ENCODE data around the gene ZMYND11.

Gene ZMYND11

DNA sequence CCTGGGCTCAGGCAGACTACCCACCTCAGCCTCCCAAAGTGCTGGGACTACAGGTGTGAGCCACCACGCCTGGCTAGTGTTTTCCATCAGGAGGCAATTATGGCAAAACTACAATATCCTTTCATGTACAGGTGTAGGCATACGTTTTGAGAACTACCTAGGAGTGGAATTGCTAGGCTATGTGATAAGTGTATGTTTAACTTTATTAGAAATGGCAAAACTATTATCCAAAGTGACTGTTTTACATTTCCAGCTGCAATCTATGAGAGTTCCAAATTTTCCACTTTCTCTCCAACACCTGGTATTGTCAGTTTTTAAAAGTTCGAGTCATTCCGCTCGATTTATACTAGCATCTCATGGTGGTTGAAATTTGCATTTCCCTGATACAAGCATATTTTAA lies 59.0 kb downstream of the ZMYND11 start:
- H3K27me3 Mint-ChIP-seq = no peaks in the 10 kb centered on the region
- no peak overlapping the region for H3K4me3 Mint-ChIP-seq
- peaks cover 17% of the 10 kb centered on the region for H3K36me3 Mint-ChIP-seq (ENCODE audit: low read depth)
- H3K27ac Mint-ChIP-seq = no peak overlapping the region
- DNase-seq = no peak
- H3K4me1 Mint-ChIP-seq = no peaks in the 10 kb centered on the region
- no peak for ATAC-seq
- no peaks in the 10 kb centered on the region for H3K9me3 Mint-ChIP-seq

DNA sequence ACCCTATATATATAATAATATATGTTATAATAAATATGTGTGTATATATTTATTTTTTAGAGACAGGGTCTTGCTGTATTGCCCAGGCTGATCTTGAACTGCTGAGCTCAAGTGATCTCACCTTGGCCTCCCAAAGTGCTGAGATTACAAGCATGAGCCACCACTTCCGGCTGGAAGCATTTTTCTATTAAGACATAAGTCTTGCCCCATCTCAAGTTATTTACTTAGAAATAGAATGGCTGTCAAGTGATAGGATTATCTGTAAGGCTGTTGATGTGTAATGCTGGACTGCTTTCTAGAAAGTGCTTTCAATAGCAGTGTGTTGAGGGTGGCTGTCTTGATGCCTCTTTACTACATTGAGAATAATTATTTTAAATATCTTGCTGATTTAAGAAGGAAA lies 65.2 kb downstream of the ZMYND11 start:
- ATAC-seq (no peak), DNase-seq (no peak)
- Mint-ChIP-seq H3K4me1 (peaks cover 19% of the 10 kb centered on the region), H3K4me3 (no peak overlapping the region), H3K9me3 (no peaks in the 10 kb centered on the region), H3K36me3 (ENCODE audit: low read depth) (peaks cover 6% of the 10 kb centered on the region), H3K27me3 (no peaks in the 10 kb centered on the region), H3K27ac (no peak overlapping the region)

GRCh38 chr10:201328-201771 lies 66.1 kb downstream of the ZMYND11 start:
- Mint-ChIP-seq H3K36me3 (ENCODE audit: low read depth) (peaks cover 11% of the 10 kb centered on the region), H3K4me3 (no peak overlapping the region), H3K9me3 (no peaks in the 10 kb centered on the region), H3K27ac (no peak overlapping the region), H3K27me3 (no peaks in the 10 kb centered on the region), H3K4me1 (peaks cover 19% of the 10 kb centered on the region)
- DNase-seq (no peak), ATAC-seq (peak; percentile 36)

- DNase-seq (no peak), ATAC-seq (no peak)
- H3K27ac Mint-ChIP-seq = no peak overlapping the region
- H3K36me3 Mint-ChIP-seq (ENCODE audit: low read depth) = peaks cover 18% of the 10 kb centered on the region
- H3K27me3 Mint-ChIP-seq = no peaks in the 10 kb centered on the region
- peaks cover 2% of the 10 kb centered on the region for H3K4me1 Mint-ChIP-seq
- no peak overlapping the region for H3K4me3 Mint-ChIP-seq
- no peaks in the 10 kb centered on the region for H3K9me3 Mint-ChIP-seq
These were observed 73.4 kb downstream of the ZMYND11 start for GRCh38 chr10:208616-209015.

DNA sequence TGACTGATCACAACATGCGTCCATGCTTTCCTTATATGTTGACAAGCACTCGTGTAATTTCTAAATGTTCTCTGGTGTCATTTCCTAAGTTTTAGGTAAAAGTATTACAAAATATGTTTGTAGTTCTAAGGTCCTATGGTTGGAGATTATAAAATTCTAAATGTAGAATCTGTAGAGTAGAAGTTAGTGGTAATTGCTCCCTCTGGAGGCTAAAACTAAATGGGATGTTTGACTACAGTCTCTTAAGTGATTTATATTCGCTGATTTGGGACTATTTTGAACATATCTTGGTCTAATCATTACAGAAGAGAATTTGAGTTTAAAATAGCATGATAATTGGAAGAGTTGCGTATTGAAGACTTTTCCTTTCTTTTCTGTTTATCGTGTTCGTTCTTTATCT lies 74.1 kb downstream of the ZMYND11 start:
- Mint-ChIP-seq H3K9me3 (no peaks in the 10 kb centered on the region), H3K36me3 (ENCODE audit: low read depth) (peaks cover 18% of the 10 kb centered on the region), H3K4me3 (no peak overlapping the region), H3K27me3 (no peaks in the 10 kb centered on the region), H3K4me1 (no peaks in the 10 kb centered on the region), H3K27ac (no peak overlapping the region)
- DNase-seq (no peak), ATAC-seq (no peak)

- Mint-ChIP-seq H3K9me3 (no peaks in the 10 kb centered on the region), H3K4me3 (no peak overlapping the region), H3K4me1 (no peaks in the 10 kb centered on the region), H3K27ac (no peak overlapping the region), H3K27me3 (no peaks in the 10 kb centered on the region), H3K36me3 (ENCODE audit: low read depth) (peaks cover 17% of the 10 kb centered on the region)
- ATAC-seq (no peak), DNase-seq (no peak)
These were observed 75.0 kb downstream of the ZMYND11 start for GRCh38 chr10:210297-210696.

- Mint-ChIP-seq H3K27ac (no peak overlapping the region), H3K27me3 (no peaks in the 10 kb centered on the region), H3K36me3 (ENCODE audit: low read depth) (peaks cover 3% of the 10 kb centered on the region), H3K4me1 (peaks cover 11% of the 10 kb centered on the region), H3K9me3 (no peaks in the 10 kb centered on the region), H3K4me3 (no peak overlapping the region)
- no peak for ATAC-seq
- DNase-seq = no peak
These were observed 80.2 kb downstream of the ZMYND11 start for GRCh38 chr10:215444-215843.

GRCh38 chr10:218798-219197 lies 83.5 kb downstream of the ZMYND11 start:
- Mint-ChIP-seq H3K4me3 (no peak overlapping the region), H3K9me3 (no peaks in the 10 kb centered on the region), H3K4me1 (peaks cover 20% of the 10 kb centered on the region), H3K36me3 (ENCODE audit: low read depth) (peaks cover 14% of the 10 kb centered on the region), H3K27ac (no peak overlapping the region), H3K27me3 (no peaks in the 10 kb centered on the region)
- DNase-seq (no peak), ATAC-seq (no peak)

DNA sequence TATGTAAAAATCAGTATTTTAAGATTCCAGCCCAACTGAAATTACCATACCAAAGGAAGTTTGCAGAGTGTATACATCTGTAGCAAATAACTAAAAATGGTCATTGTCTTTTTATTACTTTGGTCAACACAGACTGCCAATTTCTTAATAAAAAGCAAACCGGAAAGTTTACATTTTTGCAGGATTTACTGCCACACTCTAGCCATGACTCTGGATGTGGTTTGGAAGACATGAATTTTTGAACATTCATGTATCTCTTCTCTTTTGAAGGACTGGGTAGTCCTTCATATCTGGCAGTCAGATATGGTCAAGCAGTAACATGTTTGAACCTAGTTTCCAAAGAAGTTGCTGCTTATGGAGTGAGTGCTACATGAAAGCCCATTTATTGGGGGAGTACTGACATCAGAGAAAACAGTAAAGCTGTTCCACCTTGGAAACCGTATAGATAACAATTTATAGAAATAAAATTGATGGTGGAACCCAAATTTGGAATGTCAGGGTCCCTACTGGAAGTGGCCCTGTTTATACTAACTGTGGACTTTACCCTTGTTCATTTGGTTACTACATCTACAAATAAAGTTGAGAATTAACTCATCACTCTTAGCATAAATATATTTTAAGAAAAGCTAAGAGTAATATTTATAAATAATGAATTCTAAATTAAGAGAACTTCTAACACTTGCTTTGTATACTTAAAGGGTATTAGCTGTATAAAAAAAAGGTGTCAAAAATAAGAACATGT lies 84.6 kb downstream of the ZMYND11 start:
- no peak overlapping the region for H3K4me3 Mint-ChIP-seq
- ATAC-seq (no peak), DNase-seq (no peak)

GRCh38 chr10:224571-224970 lies 89.3 kb downstream of the ZMYND11 start:
- peaks cover 17% of the 10 kb centered on the region for H3K36me3 Mint-ChIP-seq (ENCODE audit: low read depth)
- no peak for DNase-seq
- H3K9me3 Mint-ChIP-seq = no peaks in the 10 kb centered on the region
- no peak for ATAC-seq
- H3K4me1 Mint-ChIP-seq = peaks cover 17% of the 10 kb centered on the region
- no peaks in the 10 kb centered on the region for H3K27me3 Mint-ChIP-seq
- H3K4me3 Mint-ChIP-seq = no peak overlapping the region
- no peak overlapping the region for H3K27ac Mint-ChIP-seq

More for the DNA sequence above, 84.6 kb downstream of the ZMYND11 start:
- Mint-ChIP-seq H3K4me1 (peaks cover 20% of the 10 kb centered on the region), H3K9me3 (no peaks in the 10 kb centered on the region), H3K27ac (no peak overlapping the region), H3K36me3 (ENCODE audit: low read depth) (peaks cover 14% of the 10 kb centered on the region), H3K27me3 (no peaks in the 10 kb centered on the region)

- Mint-ChIP-seq H3K4me3 (no peak overlapping the region), H3K9me3 (no peaks in the 10 kb centered on the region), H3K4me1 (peaks cover 6% of the 10 kb centered on the region), H3K36me3 (ENCODE audit: low read depth) (peaks cover 16% of the 10 kb centered on the region), H3K27ac (no peak overlapping the region), H3K27me3 (no peaks in the 10 kb centered on the region)
- DNase-seq (no peak), ATAC-seq (no peak)
These were observed 90.8 kb downstream of the ZMYND11 start for GRCh38 chr10:226018-226417.

GRCh38 chr10:227014-227413 lies 91.8 kb downstream of the ZMYND11 start:
- Mint-ChIP-seq H3K36me3 (ENCODE audit: low read depth) (peaks cover 9% of the 10 kb centered on the region), H3K27ac (no peak overlapping the region), H3K4me1 (peaks cover 3% of the 10 kb centered on the region), H3K9me3 (no peaks in the 10 kb centered on the region), H3K27me3 (no peaks in the 10 kb centered on the region), H3K4me3 (no peak overlapping the region)
- no peak for DNase-seq
- no peak for ATAC-seq

DNA sequence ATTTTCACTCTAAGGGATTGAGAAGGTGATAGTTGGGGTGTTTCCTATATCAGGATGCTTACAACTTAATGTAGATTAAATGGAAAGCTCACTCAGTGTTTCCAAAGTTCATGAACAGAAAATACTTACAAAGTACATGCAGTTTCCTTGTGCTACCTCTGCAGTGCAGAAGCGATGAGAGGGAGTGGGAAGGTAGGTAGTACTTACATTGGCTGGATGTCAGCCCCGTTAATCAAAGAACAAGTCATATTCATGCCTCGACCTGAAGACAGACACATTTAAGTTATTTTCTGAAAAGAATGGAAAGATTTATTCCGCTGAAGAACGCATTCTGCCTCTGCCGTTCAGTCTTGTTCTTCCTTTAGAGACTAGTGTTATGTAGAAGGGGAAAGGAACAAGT lies 93.1 kb downstream of the ZMYND11 start:
- Mint-ChIP-seq H3K27me3 (no peaks in the 10 kb centered on the region), H3K36me3 (ENCODE audit: low read depth) (peaks cover 6% of the 10 kb centered on the region), H3K27ac (no peak overlapping the region), H3K9me3 (no peaks in the 10 kb centered on the region), H3K4me3 (no peak overlapping the region), H3K4me1 (peaks cover 5% of the 10 kb centered on the region)
- ATAC-seq (no peak), DNase-seq (no peak)

GRCh38 chr10:230758-231157 lies 95.5 kb downstream of the ZMYND11 start:
- no peak overlapping the region for H3K27ac Mint-ChIP-seq
- H3K4me1 Mint-ChIP-seq = peaks cover 8% of the 10 kb centered on the region
- ATAC-seq = no peak
- peaks cover 2% of the 10 kb centered on the region for H3K36me3 Mint-ChIP-seq (ENCODE audit: low read depth)
- no peaks in the 10 kb centered on the region for H3K27me3 Mint-ChIP-seq
- no peak overlapping the region for H3K4me3 Mint-ChIP-seq
- no peak for DNase-seq
- H3K9me3 Mint-ChIP-seq = no peaks in the 10 kb centered on the region

DNA sequence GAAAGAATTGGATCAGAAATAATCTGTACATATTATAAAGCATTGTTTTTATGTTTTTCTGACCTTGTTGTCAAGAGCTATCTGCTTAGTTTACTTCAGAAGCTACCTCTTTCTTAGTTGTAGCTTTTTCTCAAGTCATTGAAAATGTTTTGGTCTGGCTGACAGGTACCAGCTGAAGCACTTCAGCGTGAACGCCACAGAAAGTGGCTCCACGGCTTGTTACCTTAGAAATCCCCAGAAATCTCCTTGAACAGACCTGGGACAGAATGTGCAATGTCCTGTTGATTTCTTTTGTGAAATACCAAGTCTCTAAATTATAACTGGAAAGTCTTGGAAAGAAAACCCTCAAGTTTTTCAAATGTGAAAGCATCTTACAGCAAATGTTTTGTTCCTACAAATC lies 96.8 kb downstream of the ZMYND11 start:
- no peak for ATAC-seq
- Mint-ChIP-seq H3K27me3 (no peaks in the 10 kb centered on the region), H3K36me3 (ENCODE audit: low read depth) (peaks cover 11% of the 10 kb centered on the region)

GRCh38 chr10:232878-233277 lies 97.6 kb downstream of the ZMYND11 start:
- peaks cover 11% of the 10 kb centered on the region for H3K36me3 Mint-ChIP-seq (ENCODE audit: low read depth)
- no peak overlapping the region for H3K27ac Mint-ChIP-seq
- no peak for DNase-seq
- no peaks in the 10 kb centered on the region for H3K9me3 Mint-ChIP-seq
- peaks cover 8% of the 10 kb centered on the region for H3K4me1 Mint-ChIP-seq
- H3K4me3 Mint-ChIP-seq = no peak overlapping the region
- ATAC-seq = no peak
- H3K27me3 Mint-ChIP-seq = no peaks in the 10 kb centered on the region

More for the DNA sequence above, 96.8 kb downstream of the ZMYND11 start:
- no peak for DNase-seq
- Mint-ChIP-seq H3K27ac (no peak overlapping the region), H3K4me1 (peaks cover 8% of the 10 kb centered on the region), H3K9me3 (no peaks in the 10 kb centered on the region), H3K4me3 (no peak overlapping the region)
